ENCODE measurements around the gene DENND6A. TPM values are rescaled to one million over a fixed set of nuclear protein-coding genes. Genes with fewer than 3 reads are reported as not detected.

DENND6A gene
- total and polyA plus RNA-seq, 2 of the 13 experiments (the other 11 are each of a cell fraction or from before 2014, with no cell fraction given) = 9.4 to 11.1 TPM

DNA sequence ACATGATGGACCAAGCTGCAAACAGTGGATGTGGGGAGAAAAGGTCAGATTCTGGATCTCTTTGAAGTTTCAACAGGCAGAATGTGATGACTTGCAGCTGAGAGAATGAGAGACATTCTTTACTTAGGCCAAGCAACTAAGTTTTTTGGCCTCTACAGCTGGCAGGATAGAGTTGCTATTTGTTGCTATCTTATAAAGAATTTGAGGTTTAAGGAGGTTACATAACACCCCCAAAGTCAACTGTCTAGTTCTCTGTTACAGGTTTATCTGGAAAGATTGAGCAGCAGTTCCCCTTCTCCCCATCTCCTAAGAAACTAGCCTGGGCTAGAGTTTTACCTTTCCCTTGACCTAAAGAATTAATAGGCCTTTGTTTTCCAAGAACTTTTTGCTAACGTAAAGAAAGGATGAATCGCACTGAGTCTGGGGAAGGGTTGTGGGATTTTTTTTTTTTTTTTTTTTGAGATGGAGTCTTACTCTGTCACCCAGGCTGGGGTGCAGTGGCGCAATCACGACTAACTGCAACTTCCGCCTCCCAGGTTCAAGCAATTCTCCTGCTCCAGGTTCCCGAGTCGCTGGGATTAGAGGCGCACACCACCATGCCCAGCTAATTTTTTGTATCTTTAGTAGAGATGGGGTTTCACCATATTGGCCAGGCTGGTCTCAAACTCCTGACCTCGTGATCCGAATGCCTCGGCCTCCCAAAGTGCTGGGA lies 36.6 kb upstream of the DENND6A start:
- Histone ChIP-seq H4K20me1 (ENCODE audit: insufficient read depth, low read length) (no peaks in the 10 kb centered on the region), H3K4me1 (ENCODE audit: insufficient read depth, low read length) (peaks cover 14% of the 10 kb centered on the region; the same call in 1 of the 2 replicates), H3K36me3 (replicated peaks in 1 of 2; ENCODE audit: control insufficient read depth in 1 of 2, insufficient read depth in 2 of 2, low read length in 2 of 2) (no peaks in the 10 kb centered on the region), H3K27ac (ENCODE audit: extremely low read length, insufficient read depth, low read length) (no peak overlapping the region), H3K79me2 (ENCODE audit: insufficient read depth, low read length) (no peaks in the 10 kb centered on the region), H3K27me3 (ENCODE audit: control insufficient read depth in 1 of 2, insufficient read depth in 2 of 2, low read length in 2 of 2) (no peaks in the 10 kb centered on the region), H3K9ac (ENCODE audit: insufficient read depth, low read depth, low read length) (no peak overlapping the region), H3K4me3 (replicated peaks in 1 of 3; ENCODE audit: insufficient read depth in 1 of 3, low read depth in 2 of 3, low read length in 3 of 3) (no peak overlapping the region), H2AFZ (ENCODE audit: low read length) (no peak overlapping the region), H3K9me3 (ENCODE audit: low read length) (no peaks in the 10 kb centered on the region), H3K4me2 (ENCODE audit: low read depth, low read length) (no peak overlapping the region)
- POLR2A ChIA-PET = no interaction called here
- TF ChIP-seq MTF2 (CRISPR knock-in tag; IDR thresholded peaks at IDR 0.05; ENCODE audit: borderline replicate concordance) (no peak), AHR (CRISPR knock-in tag; IDR thresholded peaks at IDR 0.05) (no peak), ZKSCAN8 (CRISPR knock-in tag; IDR thresholded peaks at IDR 0.05; ENCODE audit: borderline replicate concordance) (no peak), NFE2L2 (IDR thresholded peaks at IDR 0.05; ENCODE audit: low read length) (no peak), ZNF839 (CRISPR knock-in tag; IDR thresholded peaks at IDR 0.05; ENCODE audit: borderline replicate concordance) (no peak), ZNF776 (CRISPR knock-in tag; IDR thresholded peaks at IDR 0.05) (no peak)
- no peak for ATAC-seq
- intact Hi-C loops (cut with micrococcal nuclease; ENCODE audit: unreplicated experiment) (no loop called here), in situ Hi-C loops (cut with HindIII; ENCODE audit: extremely low pct_ligation_motif_present, low pct_unique_long_range_greater_than_20kb) (no loop called here)
- BruUV-seq (replicated peaks) = no TSS peak
- CTCF ChIA-PET (ENCODE audit: low intra/inter-chr PET ratio, low total read pairs) = no interaction called here
- no peak for DNase-seq (ENCODE audit: low spot score)
- FAIRE-seq = no peak
- WGBS (ENCODE audit: low lambda C conversion rate) = 60% methylated on average over 11 of the region's 11 CpGs

DNA sequence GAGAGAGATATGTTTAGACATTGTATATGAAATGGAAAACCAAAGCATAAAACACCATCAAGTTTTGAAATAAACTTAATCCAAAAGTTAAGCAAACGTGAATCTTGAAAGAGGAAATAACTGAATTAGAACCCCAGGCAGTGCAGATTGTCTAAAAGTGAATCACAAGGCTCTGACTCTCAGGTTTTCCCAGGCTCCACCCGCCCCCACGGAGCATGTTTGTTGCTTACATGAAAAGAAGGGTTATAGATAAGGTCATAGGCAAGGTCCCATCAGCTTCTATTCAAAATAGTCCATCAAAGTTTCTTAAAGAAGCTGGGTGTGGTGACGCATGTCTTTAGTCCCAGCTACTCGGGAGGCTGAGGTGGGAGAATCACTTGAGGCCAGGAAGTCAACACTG lies 34.2 kb upstream of the DENND6A start:
- DNase-seq (ENCODE audit: low spot score) = no peak
- in situ Hi-C loops (cut with HindIII; ENCODE audit: extremely low pct_ligation_motif_present, low pct_unique_long_range_greater_than_20kb) (no loop called here), intact Hi-C loops (cut with micrococcal nuclease; ENCODE audit: unreplicated experiment) (no loop called here)
- no peak for ATAC-seq
- H3K27me3 ChIP-seq (ENCODE audit: control insufficient read depth in 1 of 2, insufficient read depth in 2 of 2, low read length in 2 of 2) = no peaks in the 10 kb centered on the region
- TF ChIP-seq, protein P1, sequence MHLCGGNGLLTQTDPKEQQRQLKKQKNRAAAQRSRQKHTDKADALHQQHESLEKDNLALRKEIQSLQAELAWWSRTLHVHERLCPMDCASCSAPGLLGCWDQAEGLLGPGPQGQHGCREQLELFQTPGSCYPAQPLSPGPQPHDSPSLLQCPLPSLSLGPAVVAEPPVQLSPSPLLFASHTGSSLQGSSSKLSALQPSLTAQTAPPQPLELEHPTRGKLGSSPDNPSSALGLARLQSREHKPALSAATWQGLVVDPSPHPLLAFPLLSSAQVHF (CRISPR knock-in tag; IDR thresholded peaks at IDR 0.05) = no peak
- no peak for TF ChIP-seq KLF12 (CRISPR knock-in tag; IDR thresholded peaks at IDR 0.05; ENCODE audit: borderline replicate concordance)
- TF ChIP-seq, protein P2, sequence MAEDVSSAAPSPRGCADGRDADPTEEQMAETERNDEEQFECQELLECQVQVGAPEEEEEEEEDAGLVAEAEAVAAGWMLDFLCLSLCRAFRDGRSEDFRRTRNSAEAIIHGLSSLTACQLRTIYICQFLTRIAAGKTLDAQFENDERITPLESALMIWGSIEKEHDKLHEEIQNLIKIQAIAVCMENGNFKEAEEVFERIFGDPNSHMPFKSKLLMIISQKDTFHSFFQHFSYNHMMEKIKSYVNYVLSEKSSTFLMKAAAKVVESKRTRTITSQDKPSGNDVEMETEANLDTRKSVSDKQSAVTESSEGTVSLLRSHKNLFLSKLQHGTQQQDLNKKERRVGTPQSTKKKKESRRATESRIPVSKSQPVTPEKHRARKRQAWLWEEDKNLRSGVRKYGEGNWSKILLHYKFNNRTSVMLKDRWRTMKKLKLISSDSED (CRISPR knock-in tag; IDR thresholded peaks at IDR 0.05) = no peak
- 0 out of 2 replicates have a peak, but pooled peaks cover 7% of the 10 kb centered on the region for H3K4me1 ChIP-seq (ENCODE audit: insufficient read depth, low read length)
- FAIRE-seq = no peak
- no peaks in the 10 kb centered on the region for H3K79me2 ChIP-seq (ENCODE audit: insufficient read depth, low read length)
- no peak overlapping the region for H3K4me2 ChIP-seq (ENCODE audit: low read depth, low read length)
- no peak overlapping the region for H2AFZ ChIP-seq (ENCODE audit: low read length)
- no peak overlapping the region for H3K9ac ChIP-seq (ENCODE audit: insufficient read depth, low read depth, low read length)
- WGBS (ENCODE audit: low lambda C conversion rate) = 48% methylated on average over 5 of the region's 5 CpGs
- H3K4me3 ChIP-seq (replicated peaks in 1 of 3; ENCODE audit: insufficient read depth in 1 of 3, low read depth in 2 of 3, low read length in 3 of 3) = no peak overlapping the region
- H3K36me3 ChIP-seq (replicated peaks in 1 of 2; ENCODE audit: control insufficient read depth in 1 of 2, insufficient read depth in 2 of 2, low read length in 2 of 2) = no peaks in the 10 kb centered on the region
- H3K27ac ChIP-seq (ENCODE audit: extremely low read length, insufficient read depth, low read length) = no peak overlapping the region
- no peaks in the 10 kb centered on the region for H4K20me1 ChIP-seq (ENCODE audit: insufficient read depth, low read length)
- BruUV-seq (replicated peaks) = no TSS peak
- ChIA-PET CTCF (ENCODE audit: low intra/inter-chr PET ratio, low total read pairs) (no interaction called here), POLR2A (no interaction called here)
- H3K9me3 ChIP-seq (ENCODE audit: low read length) = no peaks in the 10 kb centered on the region
